H1 (cell line): ENCODE data around the gene ASIC2. TPM values are rescaled to one million over a fixed set of nuclear protein-coding genes. Genes with fewer than 3 reads are reported as not detected.

ENCODE experiments used
- CTCF ChIA-PET: fragments of 300-600 bp; sonication (Branson Sonifier 250); formaldehyde crosslinking; loops from one replicate; lab custom pipeline; 2021; ENCODE audit not compliant: partially characterized antibody; lab: Charles Lee
- POLR2A ChIA-PET: fragments of 300-600 bp; sonication (Branson Sonifier 250); formaldehyde crosslinking; loops from one replicate; lab custom pipeline; 2021; ENCODE audit warnings: inconsistent platforms; ENCODE audit not compliant: partially characterized antibody; lab: Charles Lee
- DNase-seq, 2 experiments: peaks; one replicate each; pipeline versions ENCODE4 v3.0.0 to v3.0.0-alpha.2; 2010 to 2022; ENCODE audit warnings: low spot score in 2 of 2, low read depth in 1 of 2, mixed read lengths in 1 of 2
- FAIRE-seq: peaks from 2 replicates; lab custom pipeline; 2011; peaks lifted over from hg19 to GRCh38; lab: Jason Lieb, UNC
- H2AFZ ChIP-seq: 2 replicates; pipeline ENCODE4 v1.8.1; 2012; ENCODE audit warnings: low read length, inconsistent platforms
- H2AK5ac ChIP-seq: 2 replicates; pipeline ENCODE4 v1.6.1; 2013; ENCODE audit warnings: low read depth, low read length
- H2BK120ac ChIP-seq: replicated peaks from 2 replicates; pipeline ENCODE3; 2013; ENCODE audit warnings: low read depth, low read length, inconsistent platforms
- H2BK12ac ChIP-seq: 2 replicates; pipeline ENCODE4 v1.6.1; 2013; ENCODE audit warnings: low read depth, low read length
- H2BK15ac ChIP-seq: 2 replicates; pipeline ENCODE4 v1.6.1; 2013; ENCODE audit warnings: low read length
- H2BK20ac ChIP-seq: 2 replicates; pipeline ENCODE4 v1.6.1; 2013; ENCODE audit warnings: low read length
- H2BK5ac ChIP-seq: 2 replicates; pipeline ENCODE4 v1.6.1; 2013; ENCODE audit warnings: low read depth, low read length
- H3K14ac ChIP-seq: 2 replicates; pipeline ENCODE4 v1.6.1; 2013; ENCODE audit warnings: inconsistent platforms; ENCODE audit not compliant: insufficient read length
- H3K18ac ChIP-seq: 2 replicates; pipeline ENCODE4 v1.6.1; 2013; ENCODE audit warnings: low read length; ENCODE audit errors: extremely low read depth
- H3K23ac ChIP-seq: 2 replicates; pipeline ENCODE4 v1.6.1; 2013; ENCODE audit warnings: inconsistent platforms; ENCODE audit not compliant: insufficient read length
- H3K23me2 ChIP-seq: 2 replicates; pipeline ENCODE4 v1.6.1; 2013; ENCODE audit warnings: low read depth, low read length
- H3K27ac ChIP-seq: 2 replicates; pipeline ENCODE4 v1.6.1; 2011; ENCODE audit warnings: low read depth, low read length, inconsistent platforms
- H3K27me3 ChIP-seq, 4 experiments: replicated peaks in 1 of 4; 1 replicate in 1 of 4; 2 replicates in 3 of 4; pipeline versions ENCODE4 v1.6.1 to v1.8.1; 2011 to 2013; ENCODE audit warnings: low read length in 3 of 4, mild to moderate bottlenecking in 3 of 4, inconsistent platforms in 2 of 4, mixed read lengths in 2 of 4, moderate library complexity in 1 of 4; ENCODE audit not compliant: control insufficient read depth in 3 of 4, insufficient read depth in 3 of 4; ENCODE audit errors: extremely low read depth in 1 of 4
- H3K36me3 ChIP-seq, 4 experiments: 2 replicates each; pipeline versions ENCODE4 v1.6.1 to v1.8.1; 2011 to 2013; ENCODE audit warnings: mild to moderate bottlenecking in 4 of 4, low read length in 3 of 4, moderate library complexity in 2 of 4, control low read depth in 1 of 4, inconsistent platforms in 1 of 4; ENCODE audit not compliant: insufficient read depth in 4 of 4, control insufficient read depth in 2 of 4
- H3K4ac ChIP-seq: replicated peaks from 2 replicates; pipeline ENCODE3; 2013; ENCODE audit warnings: low read length, low read depth, mixed read lengths, inconsistent platforms; ENCODE audit not compliant: insufficient read length
- H3K4me1 ChIP-seq, 4 experiments: replicated peaks in 1 of 4; 1 replicate in 1 of 4; 2 replicates in 3 of 4; pipeline versions ENCODE4 v1.6.1 to v1.8.1; 2011 to 2013; ENCODE audit warnings: low read length in 3 of 4, inconsistent platforms in 2 of 4, mixed read lengths in 1 of 4; ENCODE audit not compliant: insufficient read depth in 4 of 4, control insufficient read depth in 3 of 4
- H3K4me2 ChIP-seq, 2 experiments: 2 replicates each; pipeline versions ENCODE4 v1.6.1 to v1.8.1; 2011 to 2013; ENCODE audit warnings: low read depth in 2 of 2, low read length in 2 of 2, control low read depth in 1 of 2, inconsistent platforms in 1 of 2, mild to moderate bottlenecking in 1 of 2; ENCODE audit not compliant: insufficient read depth in 1 of 2
- H3K4me3 ChIP-seq, 4 experiments: fragments of 200-600, 300-600 bp in 1 of 4; sonication (generic), shearing (Covaris generic), sonication (Bioruptor Twin) in 1 of 4; 2 replicates each; pipeline versions ENCODE4 v1.5.1 to v1.8.1; 2011 to 2016; ENCODE audit warnings: low read length in 4 of 4, low read depth in 3 of 4, control low read depth in 2 of 4, inconsistent platforms in 2 of 4, mild to moderate bottlenecking in 2 of 4, mixed read lengths in 1 of 4, moderate library complexity in 1 of 4; ENCODE audit not compliant: insufficient read depth in 2 of 4; ENCODE audit errors: extremely low read depth in 1 of 4
- H3K56ac ChIP-seq: replicated peaks from 2 replicates; pipeline ENCODE3; 2013; ENCODE audit warnings: low read depth, mild to moderate bottlenecking, mixed read lengths, low read length, inconsistent platforms; ENCODE audit not compliant: insufficient read length
- H3K79me1 ChIP-seq: 2 replicates; pipeline ENCODE4 v1.6.1; 2013; ENCODE audit warnings: low read depth, low read length, control low read depth
- H3K79me2 ChIP-seq, 2 experiments: 2 replicates each; pipeline versions ENCODE4 v1.6.1 to v1.8.1; 2012 to 2013; ENCODE audit warnings: low read length in 2 of 2, mild to moderate bottlenecking in 2 of 2, inconsistent platforms in 1 of 2; ENCODE audit not compliant: insufficient read depth in 2 of 2, control insufficient read depth in 1 of 2
- H3K9ac ChIP-seq, 4 experiments: replicated peaks in 1 of 4; 1 replicate in 1 of 4; 2 replicates in 3 of 4; pipeline versions ENCODE4 v1.6.1 to v1.8.1; 2011 to 2013; ENCODE audit warnings: low read depth in 3 of 4, low read length in 3 of 4, control low read depth in 2 of 4, mild to moderate bottlenecking in 2 of 4, moderate library complexity in 2 of 4, inconsistent platforms in 1 of 4; ENCODE audit errors: extremely low read depth in 1 of 4
- H3K9me3 ChIP-seq, 2 experiments: 2 replicates each; pipeline versions ENCODE4 v1.6.1 to v1.8.1; 2012 to 2013; ENCODE audit warnings: mild to moderate bottlenecking in 2 of 2, moderate library complexity in 2 of 2, control low read depth in 1 of 2, inconsistent platforms in 1 of 2, low read depth in 1 of 2, low read length in 1 of 2, mixed read lengths in 1 of 2; ENCODE audit not compliant: insufficient read depth in 2 of 2
- H4K20me1 ChIP-seq, 2 experiments: replicated peaks in 1 of 2; 2 replicates each; pipeline versions ENCODE3 to v1.8.1; 2011 to 2013; ENCODE audit warnings: inconsistent platforms in 2 of 2, low read length in 2 of 2, mild to moderate bottlenecking in 1 of 2; ENCODE audit not compliant: insufficient read depth in 2 of 2, control insufficient read depth in 1 of 2
- H4K5ac ChIP-seq: 2 replicates; pipeline ENCODE4 v1.6.1; 2013; ENCODE audit warnings: low read length, low read depth, mixed read lengths, inconsistent platforms; ENCODE audit not compliant: insufficient read length
- H4K8ac ChIP-seq: 2 replicates; pipeline ENCODE4 v1.8.0; 2013; ENCODE audit warnings: mild to moderate bottlenecking, moderate library complexity, low read length, inconsistent platforms; ENCODE audit not compliant: insufficient read depth; ENCODE audit errors: extremely low read depth
- H4K91ac ChIP-seq: replicated peaks from 2 replicates; pipeline ENCODE3; 2013; ENCODE audit warnings: low read length, mixed read lengths, inconsistent platforms; ENCODE audit not compliant: insufficient read length
- GABPA ChIP-seq: IDR thresholded peaks from 2 replicates; pipeline ENCODE4 v1.6.1; 2011; ENCODE audit warnings: mild to moderate bottlenecking, low read length, moderate library complexity, borderline replicate concordance; ENCODE audit not compliant: insufficient read depth
- WGBS, 2 experiments: shearing (Covaris generic) in 1 of 2; methylation state at CpG; one replicate each; pipeline versions ENCODE4 v1.1.6 to v1.1.7; 2013 to 2015; ENCODE audit warnings: low lambda C conversion rate in 2 of 2, mixed read lengths in 2 of 2, inconsistent platforms in 1 of 2, low coverage in 1 of 2, missing lambda C conversion rate in 1 of 2; ENCODE audit not compliant: insufficient replicate concordance in 2 of 2, insufficient coverage in 1 of 2, insufficient read length in 1 of 2; ENCODE audit errors: extremely low coverage in 1 of 2, missing lambda C conversion rate in 1 of 2; 5-methylcytosine and 5-hydroxymethylcytosine counted together
- polyA plus RNA-seq, 7 experiments: library from polyadenylated mRNA; depleted of rRNA in 3 of 7; stranded (reverse) in 5 of 7; unstranded in 2 of 7; fragments of >200 nt in 5 of 7; fragments of 200-250 nt in 2 of 7; gene quantifications; 1 replicate in 5 of 7; 2 replicates in 1 of 7; 4 replicates in 1 of 7; pipeline versions ENCODE4 v1.2.1 to v1.2.3, GENCODE V29; 2011 to 2013; ENCODE audit warnings: missing spikeins in 2 of 7, mixed read lengths in 2 of 7
- total RNA-seq: library from RNA; stranded (reverse); fragmentation: NEBNext Ultra II Directional; extraction: Animal tissue kit (Norgen Biotek cat#: 25700); gene quantifications from 2 replicates; pipeline ENCODE4 v1.2.1, GENCODE V29; 2021
- TF ChIP-seq, protein P1 (sequence below): IDR thresholded peaks from 2 replicates; pipeline ENCODE4 v1.6.1; 2011; ENCODE audit warnings: low read depth, mild to moderate bottlenecking, low read length; ENCODE audit not compliant: insufficient read depth

ASIC2 gene
- total and polyA plus RNA-seq, 2 of the 8 experiments (the other 6 are each of a cell fraction or from before 2014, with no cell fraction given), result 0.86 to 1.2 TPM

DNA sequence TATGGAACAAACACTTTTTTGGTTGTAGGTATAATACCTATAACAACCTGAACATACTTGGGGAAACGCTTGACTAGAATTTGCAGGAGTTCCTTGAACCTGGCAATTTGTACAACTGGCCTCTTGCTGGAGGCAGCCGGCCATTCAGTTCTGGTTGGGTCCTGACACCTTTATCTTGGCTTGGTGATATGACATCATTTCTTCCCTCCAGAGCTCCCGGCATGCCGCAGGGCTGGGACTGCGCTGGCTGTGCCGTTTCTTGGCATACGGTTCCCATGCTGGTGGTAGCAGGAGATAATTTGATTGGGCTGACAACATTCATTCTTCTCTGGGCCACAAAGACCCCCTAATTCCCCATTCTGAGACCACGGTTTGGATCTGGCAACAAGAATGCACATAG, 87.5 kb downstream of the ASIC2 start:
- ChIA-PET POLR2A (no interaction called here), CTCF (no interaction called here)
- no peaks in the 10 kb centered on the region for H4K20me1 ChIP-seq
- no peak overlapping the region for H3K14ac ChIP-seq
- DNase-seq (no peak), FAIRE-seq (no peak)
- TF ChIP-seq, protein P1, sequence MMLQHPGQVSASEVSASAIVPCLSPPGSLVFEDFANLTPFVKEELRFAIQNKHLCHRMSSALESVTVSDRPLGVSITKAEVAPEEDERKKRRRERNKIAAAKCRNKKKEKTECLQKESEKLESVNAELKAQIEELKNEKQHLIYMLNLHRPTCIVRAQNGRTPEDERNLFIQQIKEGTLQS, result no peak
- TF ChIP-seq GABPA, result no peak
- no peak overlapping the region for H2BK15ac ChIP-seq
- no peak overlapping the region for H2AFZ ChIP-seq
- no peak overlapping the region for H4K5ac ChIP-seq
- H3K4me3 ChIP-seq, result no peak overlapping the region
- no peaks in the 10 kb centered on the region for H3K79me1 ChIP-seq
- no peak overlapping the region for H3K18ac ChIP-seq
- H3K79me2 ChIP-seq, result no peaks in the 10 kb centered on the region
- H3K9ac ChIP-seq, result no peak overlapping the region
- WGBS, 2 experiments, result 92% methylated on average over 8 of the region's 8 CpGs; no CpG with 5 or more reads in 1 of the 2 experiments
- H3K4me1 ChIP-seq, result no peaks in the 10 kb centered on the region
- H2BK12ac ChIP-seq, result no peak overlapping the region
- no peak overlapping the region for H2BK5ac ChIP-seq
- no peak overlapping the region for H2AK5ac ChIP-seq
- H3K4me2 ChIP-seq, result no peak overlapping the region
- no peak overlapping the region for H4K91ac ChIP-seq
- H3K27me3 ChIP-seq, result peaks cover 0 to 5% (median under 1%) of the 10 kb centered on the region in 4 experiments; a peak in 2 of 7 replicates
- H3K36me3 ChIP-seq, result no peaks in the 10 kb centered on the region
- no peak overlapping the region for H3K27ac ChIP-seq
- no peaks in the 10 kb centered on the region for H3K9me3 ChIP-seq
- no peak overlapping the region for H3K23ac ChIP-seq
- H3K23me2 ChIP-seq, result no peaks in the 10 kb centered on the region
- no peak overlapping the region for H3K4ac ChIP-seq
- no peak overlapping the region for H4K8ac ChIP-seq
- H3K56ac ChIP-seq, result no peak overlapping the region
- no peak overlapping the region for H2BK20ac ChIP-seq
- no peak overlapping the region for H2BK120ac ChIP-seq
